ENCODE data around the gene NRN1L. TPM values are rescaled to one million over a fixed set of nuclear protein-coding genes. Genes with fewer than 3 reads are reported as not detected.
A peak's percentile ranks its signal among the peaks of the same experiment; 100 is the strongest.
"Not testable (repeated sequence)": the region's sequence is repeated elsewhere in the genome, so short reads cannot be mapped to it uniquely, and the experiment has no call there.

Gene NRN1L
- total RNA-seq, 1 donor = not detected

GRCh38 chr16:67909056-67909742, 24.5 kb downstream of the NRN1L start:
- no peak overlapping the region for H2AFZ ChIP-seq (ENCODE audit: low read length)
- H4K20me1 ChIP-seq (ENCODE audit: insufficient read depth, low read length) = peaks cover 12% of the 10 kb centered on the region
- no peaks in the 10 kb centered on the region for H3K27me3 ChIP-seq (ENCODE audit: insufficient read depth, low read length)
- H3K79me2 ChIP-seq (ENCODE audit: insufficient read depth, low read length) = peaks cover 24% of the 10 kb centered on the region
- H3K4me1 ChIP-seq (ENCODE audit: insufficient read depth, low read length) = no peaks in the 10 kb centered on the region
- H3K27ac ChIP-seq (ENCODE audit: low read depth, low read length) = no peak overlapping the region
- DNase-seq (ENCODE audit: insufficient read length, low spot score, missing footprints) = peak; percentile 62
- no peak overlapping the region for H3K4me2 ChIP-seq (ENCODE audit: insufficient read depth, low read length)
- TF ChIP-seq CTCF (IDR thresholded peaks at IDR 0.05; ENCODE audit: extremely low read depth, low read depth, low read length) = no peak
- no peak overlapping the region for H3K4me3 ChIP-seq (ENCODE audit: insufficient read depth, low read length)
- no peaks in the 10 kb centered on the region for H3K9me3 ChIP-seq (ENCODE audit: low read depth, low read length)
- peaks cover 18% of the 10 kb centered on the region for H3K36me3 ChIP-seq (ENCODE audit: insufficient read depth, low read length)

GRCh38 chr16:67910158-67910557, 25.5 kb downstream of the NRN1L start:
- TF ChIP-seq CTCF (IDR thresholded peaks at IDR 0.05; ENCODE audit: extremely low read depth, low read depth, low read length) = no peak
- peaks cover 15% of the 10 kb centered on the region for H4K20me1 ChIP-seq (ENCODE audit: insufficient read depth, low read length)
- H3K27me3 ChIP-seq (ENCODE audit: insufficient read depth, low read length) = no peaks in the 10 kb centered on the region
- H3K4me2 ChIP-seq (ENCODE audit: insufficient read depth, low read length) = no peak overlapping the region
- no peaks in the 10 kb centered on the region for H3K9me3 ChIP-seq (ENCODE audit: low read depth, low read length)
- H3K27ac ChIP-seq (ENCODE audit: low read depth, low read length) = no peak overlapping the region
- H3K4me3 ChIP-seq (ENCODE audit: insufficient read depth, low read length) = no peak overlapping the region
- H3K36me3 ChIP-seq (ENCODE audit: insufficient read depth, low read length) = peaks cover 18% of the 10 kb centered on the region
- no peaks in the 10 kb centered on the region for H3K4me1 ChIP-seq (ENCODE audit: insufficient read depth, low read length)
- H2AFZ ChIP-seq (ENCODE audit: low read length) = no peak overlapping the region
- DNase-seq (ENCODE audit: insufficient read length, low spot score, missing footprints) = peak; percentile 59
- peaks cover 24% of the 10 kb centered on the region for H3K79me2 ChIP-seq (ENCODE audit: insufficient read depth, low read length)

- Histone ChIP-seq H2AFZ (ENCODE audit: low read length) (no peak overlapping the region), H3K9me3 (ENCODE audit: low read depth, low read length) (no peaks in the 10 kb centered on the region), H3K4me2 (ENCODE audit: insufficient read depth, low read length) (no peak overlapping the region), H4K20me1 (ENCODE audit: insufficient read depth, low read length) (peaks cover 51% of the 10 kb centered on the region), H3K27me3 (ENCODE audit: insufficient read depth, low read length) (no peaks in the 10 kb centered on the region), H3K4me1 (ENCODE audit: insufficient read depth, low read length) (peaks cover 25% of the 10 kb centered on the region), H3K79me2 (ENCODE audit: insufficient read depth, low read length) (peaks cover 49% of the 10 kb centered on the region), H3K36me3 (ENCODE audit: insufficient read depth, low read length) (peaks cover 22% of the 10 kb centered on the region), H3K27ac (ENCODE audit: low read depth, low read length) (no peak overlapping the region), H3K4me3 (ENCODE audit: insufficient read depth, low read length) (no peak overlapping the region)
- DNase-seq (ENCODE audit: insufficient read length, low spot score, missing footprints) = peak; percentile 15
- TF ChIP-seq CTCF (IDR thresholded peaks at IDR 0.05; ENCODE audit: extremely low read depth, low read depth, low read length) = no peak
These were observed 30.2 kb downstream of the NRN1L start for GRCh38 chr16:67914758-67915495.

- Histone ChIP-seq H4K20me1 (ENCODE audit: insufficient read depth, low read length) (peaks cover 54% of the 10 kb centered on the region), H3K4me1 (ENCODE audit: insufficient read depth, low read length) (peaks cover 25% of the 10 kb centered on the region), H3K79me2 (ENCODE audit: insufficient read depth, low read length) (peaks cover 51% of the 10 kb centered on the region), H3K36me3 (ENCODE audit: insufficient read depth, low read length) (peaks cover 21% of the 10 kb centered on the region)
- H3K9me3 ChIP-seq (ENCODE audit: low read depth, low read length); DNase-seq (ENCODE audit: insufficient read length, low spot score, missing footprints); H3K27me3 ChIP-seq (ENCODE audit: insufficient read depth, low read length); H3K4me3 ChIP-seq (ENCODE audit: insufficient read depth, low read length); H2AFZ ChIP-seq (ENCODE audit: low read length); H3K27ac ChIP-seq (ENCODE audit: low read depth, low read length); H3K4me2 ChIP-seq (ENCODE audit: insufficient read depth, low read length): not testable (repeated sequence)
These were observed 30.7 kb downstream of the NRN1L start for GRCh38 chr16:67915496-67915769.

Data from osteoblast (primary cell).